K562 (cell line): ENCODE measurements around the gene RNF144A. TPM values are rescaled to one million over a fixed set of nuclear protein-coding genes. Genes with fewer than 3 reads are reported as not detected.

Source experiments
- ATAC-seq: fragments of 200-7000 bp; cut with Tn5 transposase; 3 replicates; pipeline ENCODE4 v1.9.1; 2020; ENCODE audit warnings: moderate library complexity
- BruUV-seq: library from RNA; stranded (reverse); fragments of 400-500 nt; replicated peaks from 2 replicates; lab custom pipeline; 2021; lab: Mats Ljungman, UMichigan
- CTCF ChIA-PET: fragments of 300-600 bp; formaldehyde crosslinking; extraction: SDS; loops from one replicate; lab custom pipeline; 2021; ENCODE audit warnings: low intra/inter-chr PET ratio; lab: Yijun Ruan, JAX
- POLR2A ChIA-PET: fragments of 300-600, 350-650 bp; sonication (Branson Sonifier 250); formaldehyde crosslinking; extraction: SDS; loops from one replicate; lab custom pipeline; 2021; ENCODE audit warnings: antibody characterized with exemption, inconsistent platforms; lab: Yijun Ruan, JAX
- DNase-seq, 4 experiments: peaks; one replicate each; pipeline versions ENCODE4 v3.0.0 to v3.0.0-alpha.2; 2011 to 2018; ENCODE audit warnings: low spot score in 3 of 4, mixed read lengths in 3 of 4; ENCODE audit errors: extremely low read depth in 1 of 4
- FAIRE-seq: peaks from 2 replicates; lab custom pipeline; 2011; peaks lifted over from hg19 to GRCh38; lab: Jason Lieb, UNC
- H2AFZ ChIP-seq: 2 replicates; pipeline ENCODE4 v1.6.0; 2011; ENCODE audit warnings: low read depth, low read length, control low read depth, inconsistent platforms
- H3K27ac ChIP-seq: fragments of 200-600 bp; 3 replicates; pipeline ENCODE4 v1.8.0; 2011; ENCODE audit warnings: low read depth, mild to moderate bottlenecking, control low read depth, inconsistent platforms, low read length, moderate library complexity, mixed read lengths; ENCODE audit errors: extremely low read depth
- H3K27me3 ChIP-seq, 2 experiments: fragments of 300-600 bp in 1 of 2; 2 replicates in 1 of 2; 3 replicates in 1 of 2; pipeline versions ENCODE4 v1.6.0 to v1.8.0; 2011; ENCODE audit warnings: inconsistent platforms in 2 of 2, low read length in 2 of 2, mild to moderate bottlenecking in 1 of 2, mixed read lengths in 1 of 2, moderate library complexity in 1 of 2; ENCODE audit not compliant: control insufficient read depth in 2 of 2, insufficient read depth in 2 of 2
- H3K36me3 ChIP-seq: fragments of 300-600 bp; 3 replicates; pipeline ENCODE4 v1.8.0; 2011; ENCODE audit warnings: mild to moderate bottlenecking, low read length, inconsistent platforms; ENCODE audit not compliant: control insufficient read depth, insufficient read depth
- H3K4me1 ChIP-seq, 2 experiments: fragments of 200-600 bp in 1 of 2; replicated peaks in 1 of 2; 2 replicates in 1 of 2; 3 replicates in 1 of 2; pipeline versions ENCODE4 v1.5.1 to v1.8.0; 2011; ENCODE audit warnings: inconsistent platforms in 2 of 2, low read length in 2 of 2, mild to moderate bottlenecking in 1 of 2, mixed read lengths in 1 of 2, moderate library complexity in 1 of 2; ENCODE audit not compliant: control insufficient read depth in 2 of 2, insufficient read depth in 2 of 2
- H3K4me2 ChIP-seq: 2 replicates; pipeline ENCODE4 v1.6.1; 2011; ENCODE audit warnings: low read length, control low read depth, inconsistent platforms, mixed read lengths; ENCODE audit not compliant: insufficient read depth
- H3K4me3 ChIP-seq: fragments of 200-600 bp; sonication (generic), shearing (Covaris generic); 2 replicates; pipeline ENCODE4 v1.5.1; 2016; ENCODE audit warnings: control low read depth, inconsistent platforms
- H3K79me2 ChIP-seq: fragments of 200-600 bp; 3 replicates; pipeline ENCODE4 v1.8.0; 2011; ENCODE audit warnings: low read length, inconsistent platforms; ENCODE audit not compliant: control insufficient read depth, insufficient read depth
- H3K9ac ChIP-seq, 2 experiments: 2 replicates each; pipeline versions ENCODE4 v1.6.0 to v1.6.1; 2011; ENCODE audit warnings: low read depth in 2 of 2, low read length in 2 of 2, control low read depth in 1 of 2, inconsistent platforms in 1 of 2, mild to moderate bottlenecking in 1 of 2, mixed read lengths in 1 of 2; ENCODE audit not compliant: insufficient read depth in 1 of 2
- H3K9me1 ChIP-seq: one replicate; pipeline ENCODE4 v1.6.0; 2011; ENCODE audit warnings: inconsistent platforms, mild to moderate bottlenecking, low read length, moderate library complexity; ENCODE audit not compliant: control insufficient read depth, insufficient read depth
- H3K9me3 ChIP-seq: replicated peaks from 2 replicates; pipeline ENCODE4 v1.5.1; 2011; ENCODE audit warnings: low read depth, low read length, inconsistent platforms; ENCODE audit not compliant: control insufficient read depth, insufficient read depth
- H4K20me1 ChIP-seq: replicated peaks from 2 replicates; pipeline ENCODE4 v1.6.1; 2011; ENCODE audit warnings: low read length, inconsistent platforms, mixed read lengths; ENCODE audit not compliant: control insufficient read depth, insufficient read depth
- CC2D1A ChIP-seq: fragments of 450-650 bp; IDR thresholded peaks from 2 replicates; pipeline ENCODE4 v1.6.1; 2017; ENCODE audit warnings: mild to moderate bottlenecking
- CHAMP1 ChIP-seq: fragments of 450-650 bp; IDR thresholded peaks from 2 replicates; pipeline ENCODE4 v1.6.1; 2016; ENCODE audit warnings: mild to moderate bottlenecking
- DEAF1 ChIP-seq: fragments of 450-650 bp; formaldehyde crosslinking; IDR thresholded peaks from 2 replicates; pipeline ENCODE4 v1.4.0; 2020; ENCODE audit warnings: mild to moderate bottlenecking, moderate library complexity
- LARP7 ChIP-seq: fragments of 450-650 bp; IDR thresholded peaks from 2 replicates; pipeline ENCODE4 v1.6.1; 2016
- NFIX ChIP-seq: fragments of 250-450 bp; sonication (Bioruptor Pico); IDR thresholded peaks from 2 replicates; pipeline ENCODE4 v1.4.0; 2020; ENCODE audit warnings: low read depth, mild to moderate bottlenecking, moderate library complexity
- ZNF3 ChIP-seq: fragments of 250-450 bp; sonication (Bioruptor Pico); IDR thresholded peaks from 2 replicates; pipeline ENCODE4 v1.5.0; 2021; ENCODE audit warnings: mild to moderate bottlenecking, moderate library complexity
- WGBS: fragments of 100-300 bp; shearing (Covaris generic); methylation state at CpG from one replicate; pipeline ENCODE4 v1.1.6; 2016; ENCODE audit warnings: low coverage, mixed read lengths; ENCODE audit not compliant: insufficient coverage; ENCODE audit errors: missing lambda C conversion rate; 5-methylcytosine and 5-hydroxymethylcytosine counted together
- in situ Hi-C: fragments of 300-500 bp; cut with MboI; formaldehyde crosslinking; loops from 4 replicates; pipeline ENCODE4 v1.15.0; 2018; ENCODE audit warnings: inconsistent platforms, mixed read lengths
- intact Hi-C: fragments of 100-400 bp; cut with micrococcal nuclease; formaldehyde crosslinking; loops from 2 replicates; pipeline ENCODE4 v1.14.2; 2022
- polyA plus RNA-seq, 8 experiments: library from polyadenylated mRNA; depleted of rRNA in 4 of 8; stranded (reverse) in 5 of 8; unstranded in 3 of 8; fragments of >200 nt; fragmentation: Nextera tagmentation in 2 of 8; fragmentation: Illumina TruSeq in 1 of 8; extraction: Ambion mirVana in 2 of 8; extraction: Trizol in 1 of 8; gene quantifications; 2 replicates each; pipeline versions ENCODE4 v1.2.1 to v1.2.3, GENCODE V29; 2011 to 2014; ENCODE audit warnings: inconsistent platforms in 1 of 8, missing spikeins in 1 of 8
- total RNA-seq, 7 experiments: library from RNA; depleted of rRNA in 6 of 7; stranded (reverse); fragments of >200 nt in 6 of 7; fragmentation: Illumina TruSeq in 2 of 7; extraction: Trizol in 2 of 7; gene quantifications; 2 replicates each; pipeline versions ENCODE4 v1.2.1 to v1.2.3, GENCODE V29; 2011 to 2021; ENCODE audit warnings: low replicate concordance in 1 of 7

RNF144A gene
- total and polyA plus RNA-seq, 9 of the 15 experiments (the other 6 are each of a cell fraction or from before 2014, with no cell fraction given), result 0.96 to 11.3 (median 6.2) TPM

GRCh38 chr2:6995391-6996097, 78.3 kb downstream of the RNF144A start:
- TF ChIP-seq ZNF3 (CRISPR knock-in tag) (no peak), CC2D1A (no peak), LARP7 (no peak), NFIX (CRISPR knock-in tag) (no peak), CHAMP1 (no peak), DEAF1 (CRISPR knock-in tag) (no peak)
- ChIA-PET POLR2A (no interaction called here), CTCF (no interaction called here)
- no peak overlapping the region for H2AFZ ChIP-seq
- no peaks in the 10 kb centered on the region for H3K36me3 ChIP-seq
- H3K27me3 ChIP-seq, result no peaks in the 10 kb centered on the region; a peak in 1 of 5 replicates
- no peak for DNase-seq
- H3K27ac ChIP-seq, result no peak overlapping the region
- H3K79me2 ChIP-seq, result no peaks in the 10 kb centered on the region
- no peaks in the 10 kb centered on the region for H3K9me1 ChIP-seq
- in situ Hi-C loops (no loop called here), intact Hi-C loops (no loop called here)
- H3K9ac ChIP-seq, result no peak overlapping the region
- 35% methylated on average over 11 of the region's 11 CpGs for WGBS
- no peaks in the 10 kb centered on the region for H4K20me1 ChIP-seq
- no peak overlapping the region for H3K4me3 ChIP-seq
- no peak for ATAC-seq
- no peaks in the 10 kb centered on the region for H3K9me3 ChIP-seq
- H3K4me2 ChIP-seq, result no peak overlapping the region
- 0 out of 5 replicates have a peak, but pooled peaks cover 0 to 3% of the 10 kb centered on the region in 2 experiments for H3K4me1 ChIP-seq
- BruUV-seq, result no TSS peak
- FAIRE-seq, result no peak
